GM10847 (cell line): ENCODE measurements around the gene ZYG11A.

Experiments used
- POLR2A ChIP-seq: IDR thresholded peaks from 2 replicates; pipeline ENCODE4 v1.6.1; 2011; ENCODE audit not compliant: insufficient read length; ENCODE audit errors: extremely low read depth

Gene ZYG11A

DNA sequence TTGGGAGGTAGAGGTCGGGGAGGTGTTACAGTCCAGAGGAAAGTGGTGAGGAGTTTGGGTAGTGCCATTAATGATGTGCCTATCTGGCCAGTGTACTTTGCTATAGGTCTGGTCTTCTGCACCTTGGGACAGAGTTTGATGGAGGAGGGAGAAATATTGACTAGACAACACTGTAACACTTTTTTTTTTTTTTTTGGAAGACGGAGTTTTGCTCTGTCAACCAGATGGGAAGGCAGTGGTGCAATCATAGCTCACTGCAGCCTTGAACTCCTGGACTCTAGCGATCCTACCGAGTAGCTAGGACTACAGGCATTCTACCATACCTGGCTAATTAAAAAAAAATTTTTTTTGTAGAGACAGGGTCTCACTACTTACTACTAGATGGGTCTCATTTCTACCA is 86.5 kb downstream of the ZYG11A start:
- TF ChIP-seq POLR2A, result no peak

DNA sequence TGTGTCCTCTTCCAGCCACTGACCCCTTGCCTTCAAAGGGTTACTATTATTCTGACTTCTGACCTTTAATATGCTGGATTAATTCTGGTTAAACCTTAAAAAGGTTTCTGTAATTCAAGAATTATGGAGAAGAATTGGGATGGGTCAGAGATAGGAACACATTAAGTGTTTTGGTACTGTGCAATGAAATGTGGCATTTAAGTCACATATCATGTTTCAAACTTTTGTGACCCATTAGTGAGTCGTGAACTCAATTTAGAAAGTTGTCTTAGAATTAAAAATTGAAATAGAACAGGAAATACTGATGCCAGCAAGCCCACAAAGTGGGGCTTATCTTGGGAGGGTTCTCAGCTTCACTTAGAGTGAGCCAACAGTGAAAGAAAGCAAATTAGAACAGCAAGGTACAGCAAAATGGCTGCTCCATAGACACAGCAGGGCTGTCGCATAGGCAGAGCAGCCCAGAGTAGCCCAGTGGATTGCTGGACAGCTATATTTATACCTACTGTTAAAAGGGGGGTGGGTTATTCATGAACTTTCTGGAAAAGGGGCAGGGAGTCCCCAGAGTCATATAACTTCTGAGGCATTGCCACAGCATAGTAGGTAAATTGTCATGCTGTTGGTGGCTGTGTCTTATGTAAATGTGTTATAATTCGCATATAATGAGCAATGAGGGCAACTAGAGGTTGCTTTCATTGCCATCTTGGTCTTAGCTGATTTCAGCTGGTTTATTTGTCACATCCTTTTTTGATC is 95.0 kb downstream of the ZYG11A start:
- TF ChIP-seq POLR2A, result no peak

DNA sequence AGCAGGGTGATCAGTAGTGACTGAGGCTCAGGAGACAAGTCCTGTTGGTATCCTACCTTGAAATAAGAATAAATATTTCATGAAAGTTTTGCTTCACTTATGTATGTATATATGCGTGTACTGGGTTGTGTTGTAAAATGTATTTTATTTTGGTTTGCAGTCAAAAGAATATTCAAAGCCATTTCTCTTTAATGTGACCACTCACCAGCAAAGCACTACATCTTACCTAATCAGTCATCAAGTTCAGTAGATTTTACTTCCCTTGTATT is 95.6 kb downstream of the ZYG11A start:
- TF ChIP-seq POLR2A, result no peak

DNA sequence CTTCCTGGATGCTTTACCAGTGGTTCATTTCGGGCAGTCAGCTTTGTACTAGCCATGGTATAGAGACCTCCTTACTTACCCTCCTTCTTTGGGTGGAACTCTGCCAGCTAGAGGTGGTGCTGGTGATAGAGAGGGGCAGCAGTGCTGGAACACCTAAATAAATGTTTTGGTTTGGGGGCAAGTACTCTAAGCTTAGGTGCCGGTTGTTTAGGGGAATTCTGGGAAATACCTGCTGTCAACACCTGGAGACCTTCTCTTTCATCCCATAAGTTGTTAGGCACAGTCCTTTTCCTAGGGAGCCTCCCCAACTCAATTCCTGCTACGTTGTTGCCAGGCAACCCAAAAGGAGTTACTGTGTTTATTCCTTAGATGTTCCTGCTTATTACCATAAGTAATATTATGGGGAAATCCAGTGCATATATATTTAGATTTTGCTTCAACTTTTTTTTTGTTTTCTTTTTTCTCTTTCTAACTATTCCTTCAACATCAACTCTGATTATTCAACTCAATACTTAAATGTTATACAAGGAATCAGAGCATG is 101.4 kb downstream of the ZYG11A start:
- TF ChIP-seq POLR2A, result no peak

DNA sequence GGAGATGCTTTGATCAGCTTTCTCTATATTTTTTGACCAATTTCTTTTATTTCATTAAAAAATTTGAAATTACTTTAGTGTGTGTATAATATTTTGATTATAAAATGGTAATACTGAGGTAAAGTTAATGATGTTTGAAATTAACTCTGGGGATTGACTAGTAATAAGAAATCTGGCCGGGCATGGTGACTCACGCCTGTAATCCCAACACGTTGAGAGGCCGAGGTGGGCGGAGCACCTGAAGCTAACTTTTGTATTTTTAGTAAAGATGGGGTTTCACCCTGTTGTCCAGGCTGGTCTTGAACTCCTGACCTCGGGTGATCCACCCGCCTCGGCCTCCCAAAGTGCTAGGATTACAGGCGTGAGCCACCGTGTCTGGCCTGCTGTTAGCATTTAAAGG is 102.0 kb downstream of the ZYG11A start:
- TF ChIP-seq POLR2A, result no peak
